Ecto neural progenitor cell (in vitro differentiated cells): ENCODE data around the gene PLEKHG4B.
"Not testable (repeated sequence)": the region's sequence is repeated elsewhere in the genome, so short reads cannot be mapped to it uniquely, and the experiment has no call there.

Experiments used
- DNase-seq: peaks from one replicate; pipeline ENCODE4 v3.0.0-alpha.2; 2018; ENCODE audit warnings: low spot score

Gene PLEKHG4B, protein sequence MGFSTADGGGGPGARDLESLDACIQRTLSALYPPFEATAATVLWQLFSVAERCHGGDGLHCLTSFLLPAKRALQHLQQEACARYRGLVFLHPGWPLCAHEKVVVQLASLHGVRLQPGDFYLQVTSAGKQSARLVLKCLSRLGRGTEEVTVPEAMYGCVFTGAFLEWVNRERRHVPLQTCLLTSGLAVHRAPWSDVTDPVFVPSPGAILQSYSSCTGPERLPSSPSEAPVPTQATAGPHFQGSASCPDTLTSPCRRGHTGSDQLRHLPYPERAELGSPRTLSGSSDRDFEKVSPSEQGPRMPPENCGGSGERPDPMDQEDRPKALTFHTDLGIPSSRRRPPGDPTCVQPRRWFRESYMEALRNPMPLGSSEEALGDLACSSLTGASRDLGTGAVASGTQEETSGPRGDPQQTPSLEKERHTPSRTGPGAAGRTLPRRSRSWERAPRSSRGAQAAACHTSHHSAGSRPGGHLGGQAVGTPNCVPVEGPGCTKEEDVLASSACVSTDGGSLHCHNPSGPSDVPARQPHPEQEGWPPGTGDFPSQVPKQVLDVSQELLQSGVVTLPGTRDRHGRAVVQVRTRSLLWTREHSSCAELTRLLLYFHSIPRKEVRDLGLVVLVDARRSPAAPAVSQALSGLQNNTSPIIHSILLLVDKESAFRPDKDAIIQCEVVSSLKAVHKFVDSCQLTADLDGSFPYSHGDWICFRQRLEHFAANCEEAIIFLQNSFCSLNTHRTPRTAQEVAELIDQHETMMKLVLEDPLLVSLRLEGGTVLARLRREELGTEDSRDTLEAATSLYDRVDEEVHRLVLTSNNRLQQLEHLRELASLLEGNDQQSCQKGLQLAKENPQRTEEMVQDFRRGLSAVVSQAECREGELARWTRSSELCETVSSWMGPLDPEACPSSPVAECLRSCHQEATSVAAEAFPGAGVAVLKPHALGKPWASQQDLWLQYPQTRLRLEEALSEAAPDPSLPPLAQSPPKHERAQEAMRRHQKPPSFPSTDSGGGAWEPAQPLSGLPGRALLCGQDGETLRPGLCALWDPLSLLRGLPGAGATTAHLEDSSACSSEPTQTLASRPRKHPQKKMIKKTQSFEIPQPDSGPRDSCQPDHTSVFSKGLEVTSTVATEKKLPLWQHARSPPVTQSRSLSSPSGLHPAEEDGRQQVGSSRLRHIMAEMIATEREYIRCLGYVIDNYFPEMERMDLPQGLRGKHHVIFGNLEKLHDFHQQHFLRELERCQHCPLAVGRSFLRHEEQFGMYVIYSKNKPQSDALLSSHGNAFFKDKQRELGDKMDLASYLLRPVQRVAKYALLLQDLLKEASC (N-terminal part only)

DNA sequence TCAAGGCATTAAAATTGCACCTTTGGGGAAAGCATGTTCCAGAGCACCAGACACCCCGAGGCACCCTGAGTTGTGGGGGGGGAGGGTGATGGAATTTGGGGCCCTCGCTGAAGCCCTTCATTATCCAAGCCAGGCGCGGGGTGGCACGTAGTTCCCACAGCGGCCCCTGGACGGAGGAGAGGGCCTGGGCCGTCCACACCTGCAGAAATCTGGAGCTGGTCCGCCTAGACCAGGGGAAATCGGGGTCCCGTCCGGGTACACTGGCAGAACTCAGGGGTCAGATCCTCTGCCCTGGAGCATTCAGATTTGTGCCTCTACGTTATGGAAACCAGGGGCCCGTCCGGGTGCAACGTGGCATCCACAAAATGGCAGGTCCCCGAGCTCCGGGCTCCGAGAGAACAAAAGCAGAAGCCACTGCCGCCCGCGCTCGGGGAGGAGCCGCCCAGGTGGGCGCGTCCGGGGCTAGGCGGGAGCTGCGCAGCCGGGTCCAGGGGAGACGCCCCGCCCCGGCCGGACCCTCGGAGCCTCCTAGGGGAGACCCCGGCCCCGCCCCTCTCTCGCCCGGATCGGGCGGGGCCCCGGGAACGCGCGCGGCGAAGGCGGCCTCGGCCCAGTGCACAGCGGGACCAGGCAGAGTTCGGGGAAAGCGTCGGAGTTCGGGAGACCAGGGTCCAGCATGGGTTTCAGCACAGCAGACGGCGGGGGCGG lies at the start of gene PLEKHG4B:
Gene PLEKHG4B (plus strand): TSS at position 613 of the 708 bp plus-strand sequence. CDS start 64 bp downstream, at position 677.
- peak; percentile 90 for DNase-seq

- DNase-seq: peak; percentile 67
These were observed 49.7 kb upstream of the PLEKHG4B start for GRCh38 chr5:42250-42649.

DNA sequence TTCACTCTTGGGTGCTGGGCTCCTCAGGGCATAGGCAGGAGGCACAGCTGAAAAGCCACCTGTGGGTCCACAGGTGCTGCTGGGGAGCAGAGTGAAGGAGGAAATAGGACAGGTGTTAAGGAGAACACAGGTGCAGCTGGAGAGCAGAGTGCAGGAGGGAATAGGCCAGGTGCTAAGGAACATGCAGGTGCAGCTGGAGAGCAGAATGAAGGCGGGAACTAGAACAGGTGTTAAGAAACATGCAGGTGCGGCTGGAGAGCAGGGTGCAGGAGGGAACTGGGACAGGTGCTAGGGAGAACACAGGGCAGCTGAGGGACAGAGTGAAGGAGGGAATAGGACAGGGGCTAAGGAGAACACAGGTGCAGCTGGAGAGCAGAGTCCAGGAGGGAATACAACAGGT lies 43.8 kb upstream of the PLEKHG4B start:
- DNase-seq: no peak

- not testable (repeated sequence) for DNase-seq
These were observed 42.4 kb upstream of the PLEKHG4B start for GRCh38 chr5:49530-49929.

DNA sequence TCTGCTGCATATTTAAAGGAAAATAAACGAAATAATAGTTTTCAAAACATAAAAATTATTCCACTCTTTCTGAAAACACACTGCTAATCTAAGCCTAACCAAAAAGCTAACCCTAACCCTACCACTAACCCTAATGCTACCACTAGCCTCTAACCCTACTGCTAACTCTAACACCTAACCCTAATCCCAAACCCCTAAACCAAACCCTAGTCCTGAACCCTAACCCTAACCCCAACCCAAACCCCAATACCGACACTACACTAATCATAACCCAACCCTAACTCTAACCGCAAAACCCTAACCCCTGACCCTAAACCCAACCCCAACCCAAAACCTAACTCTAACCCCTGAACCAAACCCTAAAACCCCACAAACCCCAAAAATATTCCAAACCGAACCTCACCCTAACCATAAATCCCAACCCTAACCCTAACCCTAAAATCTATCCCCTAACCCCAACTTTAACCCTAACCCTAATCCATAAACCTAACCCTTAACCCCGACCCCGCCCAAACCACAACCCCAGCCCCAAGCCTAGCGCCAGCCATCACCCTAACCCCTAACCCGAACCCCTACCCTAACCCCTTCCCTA lies 41.9 kb upstream of the PLEKHG4B start:
- no peak for DNase-seq

DNA sequence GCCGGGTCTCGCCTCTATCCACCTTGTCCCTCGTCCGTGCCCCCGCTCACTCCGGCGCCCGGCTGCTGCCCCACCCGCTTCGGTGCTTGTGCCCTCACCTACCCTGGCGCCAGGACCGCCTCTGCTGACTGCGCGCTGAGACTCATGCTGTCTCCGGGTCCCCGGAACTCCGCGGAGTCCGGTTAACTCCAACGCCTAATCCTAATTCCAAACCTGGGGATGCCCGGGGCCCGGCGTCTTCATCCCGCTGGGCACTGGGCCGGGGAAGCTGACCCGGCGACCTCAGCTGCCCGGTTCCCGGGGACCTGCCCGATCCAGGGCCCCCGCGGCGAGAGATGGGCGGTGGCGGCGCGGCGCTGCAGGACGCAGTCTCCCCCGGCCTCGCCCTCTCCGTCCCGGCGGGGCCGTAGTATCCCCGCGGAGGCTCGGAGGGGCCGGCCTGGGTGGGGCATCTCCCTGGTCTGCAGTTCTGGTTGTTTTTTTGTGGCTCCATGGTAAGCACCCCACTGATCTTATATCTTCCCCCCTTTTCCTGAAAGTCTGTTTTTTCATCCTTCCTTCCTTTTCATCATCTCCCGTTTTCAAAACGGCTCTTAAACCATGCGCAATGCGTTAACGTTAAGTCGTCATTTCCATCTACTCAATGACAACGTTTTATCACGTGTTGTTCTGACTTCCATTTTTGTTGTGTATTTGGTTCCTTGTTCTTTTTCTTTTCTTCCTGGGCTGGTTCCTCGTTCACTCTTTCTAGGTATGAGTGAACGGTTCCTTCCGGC lies 41.1 kb upstream of the PLEKHG4B start:
- peak; percentile 61 for DNase-seq

- no peak for DNase-seq
These were observed 40.5 kb upstream of the PLEKHG4B start for GRCh38 chr5:51500-51823.

DNA sequence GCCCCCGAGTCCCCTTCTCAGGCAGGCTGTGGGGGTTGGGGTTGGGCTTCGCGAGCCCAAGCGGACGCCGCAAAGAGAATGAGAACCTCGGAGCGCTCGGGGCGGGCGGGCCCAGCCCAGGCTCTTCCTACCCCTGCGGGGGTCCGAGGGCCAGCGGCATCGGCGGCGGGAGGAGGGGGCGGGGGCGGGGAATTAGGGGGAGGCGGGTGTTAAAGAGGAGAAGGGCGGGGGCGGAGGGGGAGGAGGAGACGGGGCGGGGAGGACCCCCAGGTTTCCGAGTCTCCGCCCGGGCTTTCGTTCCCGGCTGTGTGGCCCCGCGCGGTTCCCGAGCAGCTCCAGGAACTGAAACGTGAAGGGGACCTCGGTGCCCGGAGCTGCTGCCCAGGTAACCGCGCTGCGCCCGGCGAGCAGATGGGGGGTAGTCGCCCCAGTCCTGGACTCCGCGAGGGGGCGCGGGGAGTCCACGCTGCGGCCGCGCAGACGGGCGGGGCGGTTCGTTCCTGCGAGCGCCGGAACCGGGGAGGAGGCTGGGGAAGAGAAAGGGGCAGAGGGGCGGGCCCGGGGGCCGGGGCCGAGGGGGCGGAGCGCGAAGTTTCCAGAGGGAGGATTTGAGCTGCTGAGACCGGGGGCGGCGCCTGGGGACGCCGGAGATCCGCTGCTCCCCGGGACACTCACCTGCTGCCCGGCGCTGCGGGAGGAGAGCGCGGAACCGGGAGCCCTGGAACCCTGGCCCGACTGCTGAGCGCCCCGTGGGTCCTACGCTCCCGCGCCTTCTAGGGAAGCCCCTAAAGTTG lies 38.4 kb upstream of the PLEKHG4B start:
- peak; percentile 89 for DNase-seq

DNA sequence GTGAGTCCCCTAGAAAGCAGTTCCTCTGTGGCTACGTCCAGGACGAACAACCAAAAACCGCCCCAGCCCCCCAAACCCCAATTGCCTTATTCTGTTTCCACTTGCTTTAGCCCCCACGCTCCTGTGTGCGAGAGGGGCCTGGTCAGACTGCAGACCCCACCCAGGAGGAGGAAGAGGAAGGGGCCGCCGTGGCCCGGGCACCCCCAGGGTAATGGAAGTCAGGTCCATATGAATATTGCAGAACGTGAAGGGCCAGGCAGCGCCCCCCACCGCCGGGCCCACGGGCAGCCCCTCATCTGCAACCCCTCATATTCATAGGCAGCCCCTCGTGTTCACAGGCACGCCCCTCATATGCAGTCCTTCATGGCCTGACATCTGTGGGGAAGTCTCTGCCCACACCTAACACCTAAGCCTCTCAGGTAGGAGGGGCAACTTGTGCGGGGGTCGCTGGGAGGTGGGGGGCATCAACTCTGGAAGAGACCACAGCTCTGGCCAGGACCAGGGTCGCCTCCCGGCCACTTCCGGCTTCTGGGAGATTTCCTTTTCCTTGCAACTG lies 37.7 kb upstream of the PLEKHG4B start:
- DNase-seq: no peak

GRCh38 chr5:54876-55569 lies 36.9 kb upstream of the PLEKHG4B start:
- no peak for DNase-seq

DNA sequence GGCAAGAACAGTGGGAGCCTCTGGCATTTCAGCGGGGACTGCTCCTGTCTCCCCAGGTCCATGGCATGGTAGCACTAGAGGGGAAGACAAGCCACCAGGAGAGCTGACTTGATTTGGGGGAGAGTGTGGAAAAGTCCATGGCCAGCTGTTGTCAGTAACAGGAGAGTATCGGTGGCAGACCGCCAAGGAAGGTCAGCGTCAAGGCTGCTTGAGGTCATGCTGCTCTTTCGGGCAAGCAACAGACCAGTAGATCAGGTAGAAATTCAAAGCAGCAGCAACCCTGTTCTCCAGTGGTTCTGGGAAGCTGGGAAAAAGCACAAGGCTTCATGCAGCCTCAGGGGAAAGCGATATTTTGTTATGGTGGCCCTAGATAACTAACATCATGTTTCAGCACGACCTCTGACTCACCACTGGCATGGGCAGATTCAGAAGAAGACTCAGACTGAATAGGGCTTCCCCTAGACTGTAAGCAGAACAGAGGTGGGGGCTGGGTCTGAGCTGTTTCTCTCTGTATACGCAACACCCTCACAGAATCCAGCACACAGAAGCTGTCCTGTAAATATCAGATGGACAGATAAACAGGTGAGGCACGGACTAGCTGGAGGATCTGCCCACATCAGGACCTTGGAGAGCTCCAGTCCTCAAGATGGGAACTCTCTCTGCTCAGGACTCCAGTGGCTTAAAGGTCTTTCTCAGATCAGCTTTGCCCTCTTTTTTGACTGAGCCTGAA lies 35.2 kb upstream of the PLEKHG4B start:
- DNase-seq: peak; percentile 69

DNA sequence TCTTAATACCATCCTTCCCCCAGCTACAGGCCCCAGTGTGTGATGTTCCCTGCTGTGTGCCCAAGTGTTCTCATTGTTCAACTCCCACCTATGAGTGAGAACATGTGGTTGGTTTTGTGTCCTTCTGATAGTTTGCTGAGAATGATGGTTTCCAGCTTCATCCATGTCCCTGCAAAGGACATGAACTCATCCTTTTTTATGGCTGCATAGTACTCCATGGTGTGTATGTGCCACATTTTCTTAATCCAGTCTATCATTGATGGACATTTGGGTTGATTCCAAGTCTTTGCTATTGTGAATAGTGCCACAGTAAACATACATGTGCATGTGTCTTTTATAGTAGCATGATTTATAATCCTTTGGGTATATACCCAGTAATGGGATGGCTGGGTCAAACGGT lies 31.7 kb upstream of the PLEKHG4B start:
- DNase-seq: not testable (repeated sequence)

- no peak for DNase-seq
These were observed 21.5 kb upstream of the PLEKHG4B start for GRCh38 chr5:70440-70839.

- not testable (repeated sequence) for DNase-seq
These were observed 19.4 kb upstream of the PLEKHG4B start for GRCh38 chr5:72316-73180.

DNA sequence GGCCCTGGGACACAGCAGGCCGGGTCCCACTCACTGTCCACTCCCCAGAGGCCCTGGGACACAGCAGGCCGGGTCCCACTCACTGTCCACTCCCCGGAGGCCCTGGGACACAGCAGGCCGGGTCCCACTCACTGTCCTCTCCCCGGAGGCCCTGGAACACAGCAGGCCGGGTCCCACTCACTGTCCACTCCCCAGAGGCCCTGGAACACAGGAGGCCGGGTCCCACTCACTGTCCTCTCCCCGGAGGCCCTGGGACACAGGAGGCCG lies 18.9 kb upstream of the PLEKHG4B start:
- DNase-seq: not testable (repeated sequence)

DNA sequence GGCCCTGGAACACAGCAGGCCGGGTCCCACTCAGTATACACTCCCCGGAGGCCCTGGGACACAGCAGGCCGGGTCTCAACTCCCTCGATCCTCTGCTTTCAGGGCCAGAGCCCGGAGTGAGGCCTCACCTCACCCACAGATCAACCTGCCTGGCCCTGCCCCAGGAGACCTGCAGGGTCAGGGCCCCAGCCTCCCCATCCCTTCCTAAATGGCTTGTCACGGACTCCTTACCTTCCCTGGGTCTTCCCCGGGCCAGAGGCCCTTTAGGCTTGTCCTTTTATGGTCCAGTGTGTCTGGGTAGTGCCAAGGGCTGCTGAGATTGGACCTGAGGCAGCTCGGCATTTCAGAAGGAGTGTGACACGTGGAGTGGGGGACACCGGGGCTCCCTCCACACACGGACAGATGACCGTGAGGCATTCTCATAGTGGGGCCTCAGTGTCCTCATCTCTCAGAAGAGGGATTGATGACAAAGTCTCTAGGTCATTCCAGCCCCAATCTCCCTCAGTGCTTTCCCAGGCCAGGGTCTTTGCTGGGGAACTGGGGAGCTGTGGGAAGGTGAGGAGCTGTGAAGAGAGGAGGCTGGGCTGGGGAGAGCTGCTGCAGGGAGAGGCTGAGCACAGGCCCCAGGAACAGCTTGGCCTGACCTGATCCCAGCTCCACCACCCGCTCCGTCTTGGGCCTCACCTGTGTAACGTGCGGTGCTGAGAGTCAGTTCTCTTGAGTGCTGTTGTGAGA lies 18.0 kb upstream of the PLEKHG4B start:
- DNase-seq: no peak
